ENCODE measurements around the gene APOL1. TPM values are rescaled to one million over a fixed set of nuclear protein-coding genes. Genes with fewer than 3 reads are reported as not detected.
"Not testable (repeated sequence)": the region's sequence is repeated elsewhere in the genome, so short reads cannot be mapped to it uniquely, and the experiment has no call there.

The APOL1 gene
- total and polyA plus RNA-seq, 2 donors (not counting 3 experiments of a cell fraction or from before 2014, with no cell fraction given), result 8.2 to 14.1 TPM

DNA sequence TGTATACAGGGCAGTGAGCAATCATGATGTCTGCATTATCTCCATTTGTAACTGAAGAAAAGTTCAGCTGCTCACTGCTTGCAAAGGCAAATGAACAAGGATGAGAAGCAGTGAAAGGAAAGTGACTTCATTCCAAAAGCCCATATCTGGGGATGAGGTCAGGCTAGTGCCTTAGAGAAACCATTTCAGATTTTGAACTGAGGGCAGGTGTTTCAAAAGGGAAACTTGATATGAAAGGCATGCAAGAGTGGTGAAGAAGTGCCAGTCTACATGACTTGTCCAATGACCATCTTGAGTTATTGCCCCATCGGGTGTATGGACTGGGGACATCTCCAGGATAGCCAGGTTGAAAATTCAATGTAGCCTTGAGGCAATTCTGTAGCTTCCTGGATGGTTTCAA lies 44.0 kb upstream of the APOL1 start:
- no peak for TF ChIP-seq FOS (IDR thresholded peaks at IDR 0.05; ENCODE audit: borderline replicate concordance, insufficient read depth, low read length)
- no peak for TF ChIP-seq POLR2AphosphoS5 (IDR thresholded peaks at IDR 0.05; ENCODE audit: insufficient read depth, low read depth, low read length)
- no peak for TF ChIP-seq JUN (IDR thresholded peaks at IDR 0.05; ENCODE audit: borderline replicate concordance, insufficient read depth, insufficient read length, low read depth)
- TF ChIP-seq POLR2A (IDR thresholded peaks at IDR 0.05; ENCODE audit: low read depth, low read length), result no peak
- no peak for TF ChIP-seq GATA2 (IDR thresholded peaks at IDR 0.05; ENCODE audit: insufficient read depth, insufficient read length, low read depth, low read length)
- TF ChIP-seq EZH2 (IDR thresholded peaks at IDR 0.05; ENCODE audit: borderline replicate concordance, low read depth, low read length, severe bottlenecking), result no peak
- TF ChIP-seq MAX (IDR thresholded peaks at IDR 0.05; ENCODE audit: insufficient read depth, insufficient read length), result no peak
- TF ChIP-seq MYC (IDR thresholded peaks at IDR 0.05; ENCODE audit: low read depth, low read length), result no peak
- TF ChIP-seq, protein P1, sequence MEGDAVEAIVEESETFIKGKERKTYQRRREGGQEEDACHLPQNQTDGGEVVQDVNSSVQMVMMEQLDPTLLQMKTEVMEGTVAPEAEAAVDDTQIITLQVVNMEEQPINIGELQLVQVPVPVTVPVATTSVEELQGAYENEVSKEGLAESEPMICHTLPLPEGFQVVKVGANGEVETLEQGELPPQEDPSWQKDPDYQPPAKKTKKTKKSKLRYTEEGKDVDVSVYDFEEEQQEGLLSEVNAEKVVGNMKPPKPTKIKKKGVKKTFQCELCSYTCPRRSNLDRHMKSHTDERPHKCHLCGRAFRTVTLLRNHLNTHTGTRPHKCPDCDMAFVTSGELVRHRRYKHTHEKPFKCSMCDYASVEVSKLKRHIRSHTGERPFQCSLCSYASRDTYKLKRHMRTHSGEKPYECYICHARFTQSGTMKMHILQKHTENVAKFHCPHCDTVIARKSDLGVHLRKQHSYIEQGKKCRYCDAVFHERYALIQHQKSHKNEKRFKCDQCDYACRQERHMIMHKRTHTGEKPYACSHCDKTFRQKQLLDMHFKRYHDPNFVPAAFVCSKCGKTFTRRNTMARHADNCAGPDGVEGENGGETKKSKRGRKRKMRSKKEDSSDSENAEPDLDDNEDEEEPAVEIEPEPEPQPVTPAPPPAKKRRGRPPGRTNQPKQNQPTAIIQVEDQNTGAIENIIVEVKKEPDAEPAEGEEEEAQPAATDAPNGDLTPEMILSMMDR (IDR thresholded peaks at IDR 0.05; ENCODE audit: extremely low read depth in 1 of 2, insufficient read depth in 1 of 2, low read depth in 1 of 2, low read length in 2 of 2), result no peak
- ChIA-PET CTCF (interaction anchor here (1.4 kb wide), 1 partner anchor 277 kb away, joined by 6 read pairs; no protein-coding TSS in a partner anchor), POLR2A (no interaction called here)
- H3K9me3 ChIP-seq (replicated peaks; ENCODE audit: control insufficient read depth, insufficient read depth, low read length), result no peaks in the 10 kb centered on the region
- BruUV-seq (replicated peaks), result no TSS peak
- no peak overlapping the region for H3K4me3 ChIP-seq (replicated peaks in 1 of 3; ENCODE audit: insufficient read depth in 1 of 3, low read depth in 1 of 3, low read length in 3 of 3)
- no peaks in the 10 kb centered on the region for H3K79me2 ChIP-seq (ENCODE audit: control insufficient read depth, insufficient read depth, low read length)
- FAIRE-seq (no peak), DNase-seq (ENCODE audit: low read depth, low spot score) (no peak)
- H3K4me2 ChIP-seq (ENCODE audit: insufficient read depth, low read length), result no peak overlapping the region
- dilution Hi-C loops (cut with MboI; ENCODE audit: extremely low pct_ligation_motif_present, low sequenced_read_pairs), result no loop called here
- H3K4me1 ChIP-seq (ENCODE audit: control insufficient read depth, extremely low read depth, insufficient read depth, low read length), result no peaks in the 10 kb centered on the region
- no peak overlapping the region for H3K27ac ChIP-seq (ENCODE audit: insufficient read depth, low read depth, low read length)
- H2AFZ ChIP-seq (ENCODE audit: low read depth, low read length), result no peak overlapping the region
- no peak overlapping the region for H3K9ac ChIP-seq (replicated peaks; ENCODE audit: extremely low read depth, insufficient read depth, low read length)
- H4K20me1 ChIP-seq (replicated peaks; ENCODE audit: control insufficient read depth, extremely low read depth, insufficient read depth, low read length), result no peaks in the 10 kb centered on the region
- H3K27me3 ChIP-seq (ENCODE audit: control insufficient read depth in 2 of 2, insufficient read depth in 2 of 2, low read length in 2 of 2), result peaks cover 16 to 27% of the 10 kb centered on the region in 2 experiments
- no peaks in the 10 kb centered on the region for H3K9me1 ChIP-seq (replicated peaks; ENCODE audit: control insufficient read depth, extremely low read depth, insufficient read depth, low read length)
- intact Hi-C loops (cut with micrococcal nuclease), result no loop called here
- no peaks in the 10 kb centered on the region for H3K36me3 ChIP-seq (ENCODE audit: control insufficient read depth in 2 of 2, extremely low read depth in 1 of 2, insufficient read depth in 2 of 2, low read length in 2 of 2)

DNA sequence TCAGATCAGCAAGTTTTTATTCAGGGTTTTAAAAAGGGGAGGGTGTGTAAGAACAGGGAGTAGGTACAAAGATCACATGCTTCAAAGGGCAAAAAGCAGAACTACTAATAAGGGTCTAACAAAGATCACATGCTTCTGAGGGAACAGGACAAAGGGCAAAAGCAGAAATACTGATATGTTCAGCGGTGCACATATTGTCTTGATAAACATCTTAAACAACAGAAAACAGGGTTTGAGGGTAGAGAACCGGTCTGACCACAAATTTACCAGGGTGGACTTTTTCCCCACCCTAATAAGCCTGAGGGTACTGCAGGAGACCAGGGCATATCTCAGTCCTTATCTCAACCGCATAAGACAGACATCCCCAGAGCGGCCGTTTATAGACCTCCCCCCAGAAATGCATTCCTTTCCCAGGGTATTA lies 43.4 kb upstream of the APOL1 start:
- H3K4me2 ChIP-seq (ENCODE audit: insufficient read depth, low read length); H3K9ac ChIP-seq (replicated peaks; ENCODE audit: extremely low read depth, insufficient read depth, low read length); H3K9me1 ChIP-seq (replicated peaks; ENCODE audit: control insufficient read depth, extremely low read depth, insufficient read depth, low read length); H3K79me2 ChIP-seq (ENCODE audit: control insufficient read depth, insufficient read depth, low read length); H3K9me3 ChIP-seq (replicated peaks; ENCODE audit: control insufficient read depth, insufficient read depth, low read length); DNase-seq (ENCODE audit: low read depth, low spot score); H3K4me3 ChIP-seq (replicated peaks in 1 of 3; ENCODE audit: insufficient read depth in 1 of 3, low read depth in 1 of 3, low read length in 3 of 3); H3K36me3 ChIP-seq (ENCODE audit: control insufficient read depth in 2 of 2, extremely low read depth in 1 of 2, insufficient read depth in 2 of 2, low read length in 2 of 2); H2AFZ ChIP-seq (ENCODE audit: low read depth, low read length); H4K20me1 ChIP-seq (replicated peaks; ENCODE audit: control insufficient read depth, extremely low read depth, insufficient read depth, low read length); intact Hi-C loops (cut with micrococcal nuclease); dilution Hi-C loops (cut with MboI; ENCODE audit: extremely low pct_ligation_motif_present, low sequenced_read_pairs); POLR2A ChIA-PET; CTCF ChIA-PET; H3K4me1 ChIP-seq (ENCODE audit: control insufficient read depth, extremely low read depth, insufficient read depth, low read length); FAIRE-seq; BruUV-seq (replicated peaks); H3K27ac ChIP-seq (ENCODE audit: insufficient read depth, low read depth, low read length): not testable (repeated sequence)
- peaks cover 20 to 27% of the 10 kb centered on the region in 2 experiments for H3K27me3 ChIP-seq (ENCODE audit: control insufficient read depth in 2 of 2, insufficient read depth in 2 of 2, low read length in 2 of 2)
